Hepatocyte (in vitro differentiated cells): Measurements from ENCODE around the gene WDR86.

ENCODE experiments used
- CTCF ChIP-seq: fragments of 200-600 bp; sonication (generic); IDR thresholded peaks from 2 replicates; pipeline ENCODE4 v1.5.1; 2016; ENCODE audit warnings: antibody characterized with exemption, mild to moderate bottlenecking; ENCODE audit not compliant: poor library complexity
- EZH2 ChIP-seq: fragments of 200-600 bp; sonication (generic); IDR thresholded peaks from 2 replicates; pipeline ENCODE4 v1.6.1; 2016; ENCODE audit warnings: antibody characterized with exemption, mild to moderate bottlenecking, borderline replicate concordance

DNA sequence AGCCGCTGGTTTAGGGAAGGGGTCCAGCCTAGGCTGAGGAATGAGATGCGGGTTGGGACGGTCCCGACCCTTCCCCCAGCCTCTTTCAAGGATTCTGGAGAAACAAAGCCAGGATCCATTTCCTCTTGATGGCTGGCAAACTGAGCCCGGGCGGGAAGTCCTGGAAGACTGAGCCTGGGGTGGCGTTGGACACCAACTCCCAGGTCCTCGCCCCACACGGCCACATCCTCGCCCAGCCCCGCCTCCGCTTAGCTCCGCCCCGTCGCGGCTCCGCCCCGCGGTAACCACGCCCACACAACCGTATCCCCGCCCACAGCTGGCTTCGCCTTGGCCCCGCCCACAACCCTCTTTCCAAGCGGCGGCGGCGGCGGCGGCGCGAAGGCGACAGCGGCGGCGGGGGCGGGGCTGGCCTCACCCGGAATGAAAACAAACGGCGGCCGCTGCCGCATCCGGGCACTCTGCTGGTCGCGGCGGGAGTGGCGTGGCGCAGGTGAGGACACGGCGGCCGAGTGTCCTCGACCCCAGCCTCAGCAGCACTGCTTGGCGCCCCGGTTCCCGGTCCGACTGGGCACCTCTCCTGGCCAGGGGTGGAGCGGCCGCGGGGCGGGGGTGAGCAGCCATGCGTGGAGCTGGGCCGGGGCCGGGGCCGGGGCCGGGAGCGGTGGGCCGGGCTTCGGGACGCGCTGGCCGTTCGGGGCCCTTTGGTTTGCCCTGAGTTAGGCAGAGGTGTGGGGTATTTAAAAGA is 68.3 kb downstream of the WDR86 start, which contains the start of gene NUB1:
- TF ChIP-seq CTCF (no peak), EZH2 (no peak)
